ENCODE results near the gene SHH. TPM values are rescaled to one million over a fixed set of nuclear protein-coding genes. Genes with fewer than 3 reads are reported as not detected.

Gene SHH
- total RNA-seq, 1 experiment from 2014 or later: not detected

GRCh38 chr7:155836216-155837125, 24.2 kb upstream of the SHH start:
- H3K27me3 ChIP-seq (replicated peaks; ENCODE audit: insufficient read depth, low read depth, low read length, poor library complexity): peaks cover 71% of the 10 kb centered on the region
- no peak overlapping the region for H3K27ac ChIP-seq (ENCODE audit: low read depth, low read length, poor library complexity, severe bottlenecking)
- H3K4me1 ChIP-seq (ENCODE audit: insufficient read depth, low read length, poor library complexity, severe bottlenecking): no peaks in the 10 kb centered on the region
- H3K36me3 ChIP-seq (ENCODE audit: insufficient read depth, low read length, poor library complexity, severe bottlenecking): no peaks in the 10 kb centered on the region
- TF ChIP-seq EZH2 (IDR thresholded peaks at IDR 0.05; ENCODE audit: borderline replicate concordance, low read depth, low read length, poor library complexity, severe bottlenecking) (no peak), CTCF (conservative IDR thresholded peaks at IDR 0.05; ENCODE audit: low read depth, low read length) (no peak)
- ChIA-PET POLR2A (ENCODE audit: low non-redundant PET) (no interaction called here), CTCF (no interaction called here)
- BruUV-seq (replicated peaks): no TSS peak
- H3K9me3 ChIP-seq (ENCODE audit: low read depth, low read length, poor library complexity, severe bottlenecking): no peaks in the 10 kb centered on the region
- no peak overlapping the region for H3K4me3 ChIP-seq (ENCODE audit: low read depth, low read length, poor library complexity, severe bottlenecking)
- DNase-seq (ENCODE audit: low spot score): no peak
- intact Hi-C loops (cut with micrococcal nuclease; ENCODE audit: unreplicated experiment): no loop called here

- POLR2A ChIA-PET (ENCODE audit: low non-redundant PET): no interaction called here
- intact Hi-C loops (cut with micrococcal nuclease; ENCODE audit: unreplicated experiment): no loop called here
- no TSS peak for BruUV-seq (replicated peaks)
- TF ChIP-seq EZH2 (IDR thresholded peaks at IDR 0.05; ENCODE audit: borderline replicate concordance, low read depth, low read length, poor library complexity, severe bottlenecking) (no peak), CTCF (conservative IDR thresholded peaks at IDR 0.05; ENCODE audit: low read depth, low read length) (no peak)
- Histone ChIP-seq H3K36me3 (ENCODE audit: insufficient read depth, low read length, poor library complexity, severe bottlenecking) (no peaks in the 10 kb centered on the region), H3K9me3 (ENCODE audit: low read depth, low read length, poor library complexity, severe bottlenecking) (no peaks in the 10 kb centered on the region), H3K27me3 (replicated peaks; ENCODE audit: insufficient read depth, low read depth, low read length, poor library complexity) (peaks cover 66% of the 10 kb centered on the region), H3K4me1 (ENCODE audit: insufficient read depth, low read length, poor library complexity, severe bottlenecking) (no peaks in the 10 kb centered on the region), H3K27ac (ENCODE audit: low read depth, low read length, poor library complexity, severe bottlenecking) (no peak overlapping the region), H3K4me3 (ENCODE audit: low read depth, low read length, poor library complexity, severe bottlenecking) (no peak overlapping the region)
- no peak for DNase-seq (ENCODE audit: low spot score)
- CTCF ChIA-PET: no interaction called here
Observed at GRCh38 chr7:155835446-155836215, 23.4 kb upstream of the SHH start.

- peaks cover 55% of the 10 kb centered on the region for H3K27me3 ChIP-seq (replicated peaks; ENCODE audit: insufficient read depth, low read depth, low read length, poor library complexity)
- intact Hi-C loops (cut with micrococcal nuclease; ENCODE audit: unreplicated experiment): no loop called here
- no peaks in the 10 kb centered on the region for H3K4me1 ChIP-seq (ENCODE audit: insufficient read depth, low read length, poor library complexity, severe bottlenecking)
- H3K36me3 ChIP-seq (ENCODE audit: insufficient read depth, low read length, poor library complexity, severe bottlenecking): no peaks in the 10 kb centered on the region
- no peak for TF ChIP-seq EZH2 (IDR thresholded peaks at IDR 0.05; ENCODE audit: borderline replicate concordance, low read depth, low read length, poor library complexity, severe bottlenecking)
- TF ChIP-seq CTCF (conservative IDR thresholded peaks at IDR 0.05; ENCODE audit: low read depth, low read length): no peak
- ChIA-PET CTCF (no interaction called here), POLR2A (ENCODE audit: low non-redundant PET) (no interaction called here)
- no peak for DNase-seq (ENCODE audit: low spot score)
- no peaks in the 10 kb centered on the region for H3K9me3 ChIP-seq (ENCODE audit: low read depth, low read length, poor library complexity, severe bottlenecking)
- H3K27ac ChIP-seq (ENCODE audit: low read depth, low read length, poor library complexity, severe bottlenecking): no peak overlapping the region
- H3K4me3 ChIP-seq (ENCODE audit: low read depth, low read length, poor library complexity, severe bottlenecking): no peak overlapping the region
- BruUV-seq (replicated peaks): no TSS peak
Observed at GRCh38 chr7:155834486-155835048, 22.3 kb upstream of the SHH start.
